Tibial artery (tissue), 4 donors: ENCODE data around the gene HDX.
"Not testable (repeated sequence)": the region's sequence is repeated elsewhere in the genome, so short reads cannot be mapped to it uniquely, and the experiment has no call there.

Experiments
- DNase-seq, 2 donors: peaks; one replicate each; pipeline ENCODE4 v3.0.0-alpha.2; 2019
- H3K27ac ChIP-seq, 2 donors: fragments of 200-600 bp; sonication (generic) in 1 of 2; 1 replicate in 1 of 2; 2 replicates in 1 of 2; pipeline ENCODE4 v1.5.1; 2018 to 2019; ENCODE audit warnings: mild to moderate bottlenecking in 1 of 2
- H3K27me3 ChIP-seq, 2 donors: fragments of 200-600 bp; sonication (generic) in 1 of 2; one replicate each; pipeline versions ENCODE4 v1.5.1 to v1.6.0; 2016 to 2019
- H3K36me3 ChIP-seq, 3 donors: fragments of 200-600 bp; sonication (generic) in 2 of 3; one replicate each; pipeline ENCODE4 v1.5.1; 2016 to 2019; ENCODE audit warnings: mild to moderate bottlenecking in 2 of 3
- H3K4me1 ChIP-seq, 4 donors: fragments of 200-600 bp; sonication (generic) in 2 of 4; 1 replicate in 3 of 4; 2 replicates in 1 of 4; pipeline ENCODE4 v1.5.1; 2016 to 2019
- H3K4me3 ChIP-seq, 2 donors: fragments of 200-600 bp; sonication (generic) in 1 of 2; 1 replicate in 1 of 2; 2 replicates in 1 of 2; pipeline ENCODE4 v1.5.1; 2018 to 2019; ENCODE audit warnings: mild to moderate bottlenecking in 2 of 2
- H3K9me3 ChIP-seq, 3 donors: fragments of 200-600 bp; sonication (generic) in 1 of 3; one replicate each; pipeline ENCODE4 v1.5.1; 2016 to 2019
- CTCF ChIP-seq, 2 experiments: fragments of 200-600 bp in 1 of 2; fragments of 450-650 bp in 1 of 2; IDR thresholded peaks; one replicate each; pipeline ENCODE4 v1.5.1; 2017 to 2019; ENCODE audit warnings: antibody characterized with exemption in 2 of 2, mild to moderate bottlenecking in 1 of 2, moderate library complexity in 1 of 2
- intact Hi-C: fragments of 100-400 bp; cut with DNase I; formaldehyde crosslinking; loops from one replicate; pipeline ENCODE4 v1.15.0; 2023; ENCODE audit warnings: low total_unique reads

HDX gene

DNA sequence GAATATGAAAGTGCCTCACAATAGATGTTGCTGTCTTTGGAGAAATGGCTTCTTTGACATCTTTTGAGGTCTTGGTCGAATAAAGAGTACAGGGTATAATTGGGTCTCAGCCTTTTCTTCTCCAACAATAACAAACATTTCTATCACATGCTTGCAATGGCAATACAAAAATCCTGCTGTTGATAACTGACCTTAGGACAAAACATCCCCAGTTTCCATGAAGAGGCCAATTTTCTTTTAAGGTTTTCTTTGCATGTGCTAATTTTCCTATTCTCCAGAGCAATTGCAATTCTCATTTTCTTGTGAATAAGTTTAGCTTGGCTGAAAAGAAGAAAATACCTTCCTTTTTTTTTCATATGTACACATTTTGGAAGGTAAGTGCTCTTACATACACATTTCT is 183.6 kb downstream of the HDX start:
- no peak for DNase-seq
- TF ChIP-seq CTCF (IDR thresholded peaks at IDR 0.05): no peak
- H3K36me3 ChIP-seq: no peaks in the 10 kb centered on the region
- H3K9me3 ChIP-seq: peaks cover 0 to 3% (median 0%) of the 10 kb centered on the region in 3 donors
- H3K27me3 ChIP-seq: no peaks in the 10 kb centered on the region
- H3K4me1 ChIP-seq: peaks cover 0 to 3% (median 0%) of the 10 kb centered on the region in 4 donors
- intact Hi-C loops: no loop called here
- H3K4me3 ChIP-seq: no peak overlapping the region
- no peak overlapping the region for H3K27ac ChIP-seq

GRCh38 chrX:84315946-84316345 is 186.3 kb downstream of the HDX start:
- H3K36me3 ChIP-seq, H3K4me3 ChIP-seq, H3K27me3 ChIP-seq, H3K9me3 ChIP-seq, DNase-seq, H3K4me1 ChIP-seq, intact Hi-C loops, H3K27ac ChIP-seq: not testable (repeated sequence)
